ENCODE data around the gene PLCXD1. TPM values are rescaled to one million over a fixed set of nuclear protein-coding genes. Genes with fewer than 3 reads are reported as not detected.
"Not testable (repeated sequence)": the region's sequence is repeated elsewhere in the genome, so short reads cannot be mapped to it uniquely, and the experiment has no call there.

PLCXD1 gene
- total RNA-seq, 1 experiment from 2014 or later, result 60.9 TPM

GRCh38 chrX:300334-300733, 19.2 kb downstream of the PLCXD1 start:
- CTCF ChIA-PET, result no interaction called here
- Histone ChIP-seq H3K4me1 (ENCODE audit: insufficient read depth, low read length, poor library complexity, severe bottlenecking) (no peaks in the 10 kb centered on the region), H3K4me3 (ENCODE audit: low read depth, low read length, poor library complexity, severe bottlenecking) (no peak overlapping the region), H3K27ac (ENCODE audit: low read depth, low read length, poor library complexity, severe bottlenecking) (no peak overlapping the region), H3K27me3 (replicated peaks; ENCODE audit: insufficient read depth, low read depth, low read length, poor library complexity) (no peaks in the 10 kb centered on the region), H3K36me3 (ENCODE audit: insufficient read depth, low read length, poor library complexity, severe bottlenecking) (peaks cover 46% of the 10 kb centered on the region), H3K9me3 (ENCODE audit: low read depth, low read length, poor library complexity, severe bottlenecking) (no peaks in the 10 kb centered on the region)
- DNase-seq (ENCODE audit: low spot score), result no peak
- no TSS peak for BruUV-seq (replicated peaks)
- intact Hi-C loops (cut with micrococcal nuclease; ENCODE audit: unreplicated experiment), result no loop called here
- TF ChIP-seq EZH2 (IDR thresholded peaks at IDR 0.05; ENCODE audit: borderline replicate concordance, low read depth, low read length, poor library complexity, severe bottlenecking) (no peak), CTCF (conservative IDR thresholded peaks at IDR 0.05; ENCODE audit: low read depth, low read length) (no peak)
- POLR2A ChIA-PET (ENCODE audit: low non-redundant PET), result no interaction called here

- Histone ChIP-seq H3K4me1 (ENCODE audit: insufficient read depth, low read length, poor library complexity, severe bottlenecking) (no peaks in the 10 kb centered on the region), H3K4me3 (ENCODE audit: low read depth, low read length, poor library complexity, severe bottlenecking) (no peak overlapping the region), H3K27me3 (replicated peaks; ENCODE audit: insufficient read depth, low read depth, low read length, poor library complexity) (no peaks in the 10 kb centered on the region), H3K27ac (ENCODE audit: low read depth, low read length, poor library complexity, severe bottlenecking) (no peak overlapping the region), H3K36me3 (ENCODE audit: insufficient read depth, low read length, poor library complexity, severe bottlenecking) (peaks cover 63% of the 10 kb centered on the region), H3K9me3 (ENCODE audit: low read depth, low read length, poor library complexity, severe bottlenecking) (no peaks in the 10 kb centered on the region)
- ChIA-PET POLR2A (ENCODE audit: low non-redundant PET) (no interaction called here), CTCF (no interaction called here)
- TF ChIP-seq CTCF (conservative IDR thresholded peaks at IDR 0.05; ENCODE audit: low read depth, low read length) (no peak), EZH2 (IDR thresholded peaks at IDR 0.05; ENCODE audit: borderline replicate concordance, low read depth, low read length, poor library complexity, severe bottlenecking) (no peak)
- intact Hi-C loops (cut with micrococcal nuclease; ENCODE audit: unreplicated experiment), result no loop called here
- no peak for DNase-seq (ENCODE audit: low spot score)
- TSS peak; percentile 46 for BruUV-seq (replicated peaks)
These were observed 21.8 kb downstream of the PLCXD1 start for GRCh38 chrX:302975-303374.

- H3K27ac ChIP-seq (ENCODE audit: low read depth, low read length, poor library complexity, severe bottlenecking); H3K27me3 ChIP-seq (replicated peaks; ENCODE audit: insufficient read depth, low read depth, low read length, poor library complexity); H3K4me3 ChIP-seq (ENCODE audit: low read depth, low read length, poor library complexity, severe bottlenecking); DNase-seq (ENCODE audit: low spot score); H3K4me1 ChIP-seq (ENCODE audit: insufficient read depth, low read length, poor library complexity, severe bottlenecking); CTCF ChIA-PET; BruUV-seq (replicated peaks); POLR2A ChIA-PET (ENCODE audit: low non-redundant PET); H3K9me3 ChIP-seq (ENCODE audit: low read depth, low read length, poor library complexity, severe bottlenecking); intact Hi-C loops (cut with micrococcal nuclease; ENCODE audit: unreplicated experiment): not testable (repeated sequence)
- peaks cover 65% of the 10 kb centered on the region for H3K36me3 ChIP-seq (ENCODE audit: insufficient read depth, low read length, poor library complexity, severe bottlenecking)
These were observed 24.8 kb downstream of the PLCXD1 start for GRCh38 chrX:305781-306613.

GRCh38 chrX:306614-307251, 25.6 kb downstream of the PLCXD1 start:
- H3K36me3 ChIP-seq (ENCODE audit: insufficient read depth, low read length, poor library complexity, severe bottlenecking), result peaks cover 66% of the 10 kb centered on the region
- BruUV-seq (replicated peaks); POLR2A ChIA-PET (ENCODE audit: low non-redundant PET); H3K4me3 ChIP-seq (ENCODE audit: low read depth, low read length, poor library complexity, severe bottlenecking); CTCF ChIA-PET; intact Hi-C loops (cut with micrococcal nuclease; ENCODE audit: unreplicated experiment); H3K4me1 ChIP-seq (ENCODE audit: insufficient read depth, low read length, poor library complexity, severe bottlenecking); H3K27ac ChIP-seq (ENCODE audit: low read depth, low read length, poor library complexity, severe bottlenecking); H3K9me3 ChIP-seq (ENCODE audit: low read depth, low read length, poor library complexity, severe bottlenecking); H3K27me3 ChIP-seq (replicated peaks; ENCODE audit: insufficient read depth, low read depth, low read length, poor library complexity); DNase-seq (ENCODE audit: low spot score): not testable (repeated sequence)
